HG03521 (cell line): ENCODE measurements around the gene RGR.

ENCODE experiments used
- ATAC-seq: cut with Tn5 transposase; IDR thresholded peaks from one replicate; pipeline ENCODE4 v1.9.1; 2021; ENCODE audit warnings: mild to moderate bottlenecking, moderate library complexity; ENCODE audit not compliant: unreplicated experiment

RGR gene, protein sequence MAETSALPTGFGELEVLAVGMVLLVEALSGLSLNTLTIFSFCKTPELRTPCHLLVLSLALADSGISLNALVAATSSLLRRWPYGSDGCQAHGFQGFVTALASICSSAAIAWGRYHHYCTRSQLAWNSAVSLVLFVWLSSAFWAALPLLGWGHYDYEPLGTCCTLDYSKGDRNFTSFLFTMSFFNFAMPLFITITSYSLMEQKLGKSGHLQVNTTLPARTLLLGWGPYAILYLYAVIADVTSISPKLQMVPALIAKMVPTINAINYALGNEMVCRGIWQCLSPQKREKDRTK

GRCh38 chr10:84244651-84245270 lies at the start of gene RGR:
Gene RGR (plus strand): TSS chr10:84245053. CDS start chr10:84245091, 38 bp downstream.
- no peak for ATAC-seq

DNA sequence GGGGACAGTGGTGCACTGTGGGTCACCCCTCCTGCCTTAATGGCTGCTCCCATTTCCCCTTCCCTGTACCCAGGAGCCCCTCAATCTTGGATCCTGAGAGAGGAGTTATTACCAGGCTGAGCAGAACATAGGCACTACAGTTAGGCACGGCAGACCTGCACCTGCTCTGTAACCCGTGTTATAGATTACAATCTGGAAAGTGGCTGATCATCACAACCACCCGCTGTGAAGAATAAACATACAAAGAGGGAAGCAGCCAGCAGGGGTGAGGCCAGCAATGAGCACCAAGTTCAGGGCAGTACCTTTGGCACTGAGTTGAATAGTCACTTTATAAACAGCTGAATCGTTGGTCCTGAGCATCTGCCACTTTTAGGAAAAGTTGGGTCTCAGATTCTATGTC lies 48.8 kb upstream of the RGR start:
- no peak for ATAC-seq

GRCh38 chr10:84196941-84197340 lies 47.9 kb upstream of the RGR start:
- ATAC-seq, result no peak

DNA sequence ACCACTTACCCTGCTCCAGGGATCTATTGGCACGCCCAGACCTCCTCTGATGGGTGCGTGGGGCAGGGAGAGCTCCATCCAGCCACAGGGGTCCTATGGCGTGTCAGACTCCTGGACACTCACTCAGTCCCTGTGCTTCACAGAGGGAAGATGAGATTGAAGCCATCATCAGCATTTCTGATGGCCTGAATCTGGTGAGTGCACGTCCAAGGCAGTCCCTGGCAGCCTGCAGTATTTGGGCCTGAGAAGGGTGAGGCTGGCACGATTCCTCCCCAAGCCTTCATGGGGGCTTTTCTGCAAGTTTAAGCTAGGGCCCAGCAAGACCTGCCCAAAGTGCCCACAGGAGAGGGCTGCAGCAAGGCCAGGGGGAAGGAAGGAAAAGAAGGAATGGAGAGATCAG lies 47.2 kb upstream of the RGR start:
- ATAC-seq, result no peak

DNA sequence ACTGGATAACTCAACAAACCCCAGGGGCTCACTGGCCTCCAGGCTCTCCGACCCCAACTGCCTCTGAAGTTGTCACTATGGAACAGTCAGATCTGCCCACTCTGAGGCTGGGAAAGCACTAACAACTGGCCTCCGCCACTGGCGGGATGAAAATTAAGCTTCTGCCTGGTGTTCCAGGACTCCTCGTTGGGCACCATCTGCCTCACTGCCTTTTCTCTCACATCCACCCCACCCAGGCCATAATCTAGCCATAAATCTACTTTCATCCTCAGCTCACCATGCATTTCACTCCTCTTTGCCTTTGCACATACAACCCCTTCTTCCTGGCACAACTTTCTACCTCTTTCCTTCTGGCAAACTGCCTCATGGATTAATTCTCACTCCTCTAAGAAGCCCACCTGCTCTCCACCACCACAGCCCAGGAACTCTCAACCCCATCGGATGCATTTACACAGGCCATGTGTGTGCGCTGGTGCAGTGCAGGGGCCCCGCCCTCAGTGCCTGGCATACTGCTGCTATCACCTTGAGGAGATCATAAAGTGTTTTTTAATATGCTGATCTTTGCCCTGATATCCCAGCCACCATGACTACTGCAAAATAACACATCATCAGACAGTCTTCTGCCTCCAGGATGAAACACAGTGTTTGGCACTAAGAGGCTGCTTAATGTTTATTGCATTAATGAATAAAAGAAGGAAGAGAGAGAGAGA lies 46.5 kb upstream of the RGR start:
- no peak for ATAC-seq

DNA sequence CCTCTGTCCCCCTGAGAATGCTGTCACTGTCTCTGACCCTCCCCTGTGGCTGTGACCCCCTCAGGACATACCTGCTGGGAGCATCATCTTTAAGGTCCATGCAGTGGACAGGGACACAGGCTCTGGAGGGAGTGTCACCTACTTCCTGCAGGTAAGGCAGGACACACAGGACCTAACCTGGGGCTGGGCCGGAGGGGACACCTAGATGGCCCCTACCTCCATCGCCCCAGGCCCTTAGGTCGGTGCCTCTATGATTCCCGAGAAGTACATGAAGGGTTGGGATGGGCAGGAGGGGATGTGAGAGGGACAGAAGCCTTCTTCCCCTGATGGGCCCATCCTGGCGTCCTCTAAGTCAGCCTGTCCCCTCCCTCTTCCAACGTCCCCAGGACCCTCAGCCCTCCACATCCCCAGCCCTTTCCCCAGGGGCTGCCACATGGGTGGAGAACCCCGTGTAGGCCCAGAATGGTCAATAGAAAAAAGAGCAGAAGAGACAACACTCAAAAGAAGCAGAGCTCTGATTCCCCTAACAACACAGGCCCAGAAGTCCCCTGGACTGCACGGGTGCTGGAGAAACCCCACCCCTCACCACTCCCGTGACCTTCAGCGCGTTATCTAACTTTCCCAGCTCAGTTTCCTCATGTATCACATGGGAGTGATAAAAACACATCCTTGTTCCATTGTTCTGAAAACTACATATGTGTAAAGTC lies 44.2 kb upstream of the RGR start:
- no peak for ATAC-seq

- ATAC-seq, result no peak
Observed at GRCh38 chr10:84201244-84201606, 43.6 kb upstream of the RGR start.

DNA sequence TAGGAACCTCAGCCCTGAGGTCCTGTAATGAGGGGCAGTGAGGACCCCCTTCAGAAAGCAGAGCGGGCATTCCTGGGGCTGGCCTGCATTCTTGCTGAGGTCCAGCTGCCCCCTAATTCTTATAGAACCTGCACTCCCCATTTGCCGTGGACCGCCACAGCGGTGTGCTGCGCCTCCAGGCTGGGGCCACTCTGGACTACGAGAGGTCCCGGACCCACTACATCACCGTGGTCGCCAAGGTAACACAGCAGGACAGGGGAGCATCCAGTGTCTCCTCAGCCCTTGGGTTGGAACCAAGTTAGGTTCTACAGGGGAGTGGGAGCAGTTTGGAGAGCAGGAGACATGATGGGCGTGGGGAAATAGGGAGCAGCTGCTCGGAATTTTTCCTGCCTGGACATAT lies 43.2 kb upstream of the RGR start:
- no peak for ATAC-seq

DNA sequence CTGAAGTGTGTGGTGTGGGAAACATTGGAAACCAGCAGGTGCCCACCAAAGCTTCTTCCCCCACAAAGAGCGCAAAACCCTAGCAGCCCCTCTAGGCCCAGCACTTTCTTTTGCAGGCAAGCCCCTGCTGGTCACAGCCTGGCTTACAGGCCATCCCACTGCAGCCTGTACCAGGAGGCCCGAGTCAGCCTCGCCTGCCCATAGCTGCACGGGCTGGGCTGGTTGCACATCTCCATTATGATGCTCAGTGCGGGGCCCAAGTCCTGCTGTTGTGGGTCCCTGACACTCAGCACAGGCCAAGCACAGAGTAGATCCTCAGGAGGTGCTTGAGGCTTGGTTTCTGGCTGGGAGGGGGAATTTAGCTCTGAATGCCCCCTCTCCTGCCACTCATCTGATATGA lies 42.5 kb upstream of the RGR start:
- no peak for ATAC-seq

DNA sequence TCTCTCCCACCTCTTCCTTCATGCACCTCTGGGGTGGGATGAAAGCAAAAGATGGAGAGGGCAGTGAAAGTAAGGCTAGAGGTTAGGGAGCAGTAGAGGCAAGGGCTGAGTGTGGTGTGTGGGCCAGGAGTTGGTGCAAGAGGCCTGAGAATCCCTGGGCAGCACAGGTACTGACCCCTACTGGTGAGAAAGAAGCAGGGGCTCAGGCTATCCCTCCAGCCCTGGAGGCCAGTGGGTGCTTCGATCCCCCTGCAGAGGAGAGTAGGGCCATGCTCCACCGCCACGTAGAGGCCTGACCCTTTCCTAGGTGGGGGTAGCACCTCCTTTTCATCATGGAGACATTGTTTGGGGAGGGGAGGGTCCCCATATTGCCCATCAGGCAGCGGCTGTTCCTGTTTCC lies 40.7 kb upstream of the RGR start:
- ATAC-seq, result peak; percentile 61

DNA sequence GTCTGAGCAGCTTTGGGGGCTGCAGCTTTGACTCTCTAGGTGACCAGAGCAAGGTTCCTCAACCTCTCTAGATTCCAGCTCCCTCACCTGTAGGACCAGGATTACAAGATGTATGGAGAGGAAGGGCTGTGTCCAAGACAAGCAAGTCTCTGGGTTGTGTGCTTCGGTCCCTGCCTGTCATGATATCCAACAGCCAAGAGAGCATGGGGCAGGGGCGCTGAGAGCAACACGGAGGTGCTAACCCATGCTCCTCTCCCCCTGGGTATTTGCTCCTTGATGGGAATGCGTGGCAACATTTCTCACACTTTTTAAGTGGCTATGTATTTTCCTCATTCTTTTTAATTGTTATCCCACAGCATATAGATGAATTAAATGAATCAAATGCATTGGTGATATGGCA lies 40.2 kb upstream of the RGR start:
- ATAC-seq, result no peak

DNA sequence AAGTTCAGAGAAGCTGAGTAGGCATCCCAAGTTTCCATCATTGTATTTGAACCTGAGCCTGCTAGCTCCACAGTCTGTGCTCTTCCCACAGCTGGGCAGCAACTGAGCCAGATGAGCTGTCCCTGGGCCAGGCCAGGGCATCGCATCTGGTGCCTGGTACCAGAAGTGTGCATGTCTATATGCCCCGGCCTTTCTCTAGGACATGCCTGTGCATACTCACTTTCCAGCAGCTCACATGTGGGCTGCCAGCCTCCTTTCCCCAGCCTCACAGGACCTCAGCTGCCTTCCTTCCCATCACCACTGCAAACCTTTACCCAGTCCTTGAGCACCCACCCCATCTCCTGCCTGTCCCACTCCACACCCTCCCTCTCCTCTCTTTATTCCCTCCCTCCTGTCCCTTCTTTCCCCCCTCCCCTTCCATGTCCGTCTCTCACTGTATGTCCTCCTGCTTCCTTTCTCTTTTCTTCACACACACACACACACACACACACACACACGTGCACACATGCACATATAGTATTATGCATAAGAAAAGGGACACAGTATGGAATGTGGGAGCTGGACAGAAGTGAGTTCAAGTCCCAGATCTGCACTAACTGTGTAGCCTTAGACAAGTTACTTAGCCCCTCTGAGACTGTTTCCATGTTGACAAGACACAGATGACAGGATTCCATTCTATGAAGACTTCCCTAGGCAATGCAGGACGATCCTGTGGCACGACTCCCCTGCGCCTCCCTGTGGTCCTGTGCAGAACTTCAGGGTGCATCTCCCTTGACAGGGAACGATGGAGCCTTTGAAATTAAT lies 39.6 kb upstream of the RGR start:
- peak; percentile 67 for ATAC-seq

GRCh38 chr10:84205853-84206525 lies 38.9 kb upstream of the RGR start:
- no peak for ATAC-seq

DNA sequence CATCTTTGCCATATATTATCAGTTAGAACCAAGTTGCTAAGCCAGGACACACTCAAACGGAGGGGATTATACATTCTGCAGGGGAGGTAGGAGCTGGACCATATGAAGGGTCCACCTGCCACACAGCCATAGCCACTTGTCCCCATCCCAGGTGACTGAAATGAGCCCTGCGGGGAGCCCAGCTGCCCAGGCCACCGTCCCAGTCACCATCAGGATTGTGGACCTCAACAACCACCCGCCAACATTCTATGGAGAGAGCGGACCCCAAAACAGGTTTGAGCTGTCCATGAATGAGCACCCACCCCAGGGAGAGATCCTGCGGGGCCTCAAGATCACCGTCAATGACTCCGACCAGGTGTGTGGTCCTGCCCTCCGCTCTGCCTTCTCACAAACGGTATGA lies 36.8 kb upstream of the RGR start:
- ATAC-seq, result no peak

DNA sequence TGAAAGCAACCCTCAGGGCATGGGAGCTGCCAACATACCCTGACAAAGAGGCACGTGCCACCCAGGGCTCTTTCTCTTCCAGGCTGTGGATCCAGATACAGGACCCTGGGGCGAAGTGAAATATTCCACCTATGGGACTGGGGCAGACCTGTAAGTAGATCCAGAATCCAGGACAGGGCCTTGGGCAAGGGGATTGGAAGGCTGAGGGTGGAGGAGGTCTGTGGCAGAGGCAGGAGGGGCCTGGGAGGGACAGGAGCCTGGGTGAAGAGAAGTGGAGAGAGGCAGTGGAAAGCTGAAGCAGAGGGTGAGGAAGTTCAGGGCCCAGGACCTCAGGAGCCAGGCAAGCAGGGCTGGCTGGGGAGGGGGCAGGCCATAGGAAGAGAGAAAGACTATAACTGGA lies 33.3 kb upstream of the RGR start:
- no peak for ATAC-seq

DNA sequence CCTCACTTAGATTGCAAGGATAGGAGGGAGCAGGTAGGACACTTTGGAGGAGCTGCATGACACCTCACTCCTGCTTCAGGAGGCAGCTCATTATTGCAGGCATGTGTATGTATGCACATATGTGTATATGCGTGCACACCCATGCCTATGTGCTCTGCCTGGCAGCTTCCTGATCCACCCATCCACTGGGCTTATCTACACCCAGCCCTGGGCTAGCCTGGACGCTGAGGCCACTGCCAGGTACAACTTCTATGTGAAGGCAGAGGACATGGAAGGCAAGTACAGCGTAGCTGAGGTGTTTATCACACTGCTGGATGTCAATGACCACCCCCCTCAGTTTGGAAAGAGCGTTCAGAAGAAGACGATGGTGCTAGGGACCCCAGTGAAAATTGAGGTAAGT lies 32.8 kb upstream of the RGR start:
- no peak for ATAC-seq

- no peak for ATAC-seq
Observed at GRCh38 chr10:84213076-84213475, 31.8 kb upstream of the RGR start.

- ATAC-seq, result peak; percentile 9
Observed at GRCh38 chr10:84214046-84214572, 30.7 kb upstream of the RGR start.

DNA sequence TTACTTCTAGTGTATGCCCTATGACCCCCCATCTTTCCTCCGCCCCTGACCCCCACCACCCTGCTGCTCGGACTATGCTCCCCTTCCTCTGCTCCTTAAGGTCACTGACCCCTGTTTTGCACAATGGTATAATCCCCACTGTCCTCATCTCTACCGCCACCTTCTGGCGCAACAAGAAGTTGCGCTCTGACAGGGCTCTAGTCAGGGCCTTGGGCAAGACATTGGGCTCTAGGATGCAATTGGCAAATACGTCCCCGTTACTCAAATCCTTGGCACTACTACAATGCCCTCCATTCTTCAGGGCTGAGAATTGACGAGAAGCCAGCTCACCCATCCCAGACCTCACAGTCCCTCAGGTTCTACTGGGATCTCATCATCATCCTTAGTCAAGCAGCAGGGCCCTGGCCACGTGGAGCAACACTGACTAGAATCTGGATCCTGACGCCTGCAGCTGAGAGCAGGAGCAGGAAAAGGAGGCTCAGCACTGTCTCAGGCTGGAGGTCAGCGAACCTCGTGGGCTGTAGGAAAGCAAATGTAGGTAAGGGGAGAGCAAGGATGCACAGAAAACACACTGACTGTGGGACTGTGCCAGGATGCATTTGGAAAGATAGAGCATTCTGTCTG lies 30.1 kb upstream of the RGR start:
- ATAC-seq, result peak; percentile 86

GRCh38 chr10:84216834-84217233 lies 28.0 kb upstream of the RGR start:
- ATAC-seq, result no peak
